ENCODE measurements around the gene RPL39L. TPM values are rescaled to one million over a fixed set of nuclear protein-coding genes. Genes with fewer than 3 reads are reported as not detected.

Gene RPL39L
- total RNA-seq, 2 donors from 2014 or later: 26.8 to 34.5 TPM

DNA sequence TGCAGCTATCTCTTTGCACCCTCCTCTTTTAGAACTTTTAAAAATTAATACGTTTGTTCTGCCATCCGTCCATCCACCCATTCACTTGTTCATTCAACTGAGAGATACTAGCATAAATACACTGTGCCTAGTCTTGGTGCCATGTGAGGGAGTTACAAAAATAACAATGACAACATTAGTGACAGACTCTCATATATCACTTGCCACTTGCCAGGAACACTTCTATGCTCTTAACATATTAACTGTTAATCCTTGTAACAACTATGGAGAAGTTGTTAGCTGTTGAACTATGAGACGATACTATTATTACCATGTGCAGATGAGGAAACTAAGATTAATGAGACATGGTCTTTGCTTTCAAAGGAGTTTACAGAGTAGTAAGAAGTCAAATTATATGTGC, 33.6 kb downstream of the RPL39L start:
- no peak for DNase-seq
- Mint-ChIP-seq H3K4me1 (no peaks in the 10 kb centered on the region), H3K27me3 (ENCODE audit: insufficient read depth) (no peaks in the 10 kb centered on the region), H3K4me3 (no peak overlapping the region), H3K36me3 (ENCODE audit: low read depth) (no peaks in the 10 kb centered on the region), H3K27ac (no peak overlapping the region), H3K9me3 (no peaks in the 10 kb centered on the region)
- Histone ChIP-seq H3K4me3 (ENCODE audit: low read length) (no peak overlapping the region), H3K9me3 (ENCODE audit: control insufficient read depth, low read length) (no peaks in the 10 kb centered on the region), H3K4me1 (ENCODE audit: control insufficient read depth, insufficient read depth, low read length) (no peaks in the 10 kb centered on the region), H3K9ac (ENCODE audit: extremely low read depth, low read length, poor library complexity, severe bottlenecking) (no peak overlapping the region), H3K27me3 (ENCODE audit: control insufficient read depth, insufficient read depth, low read length, poor library complexity, severe bottlenecking) (no peaks in the 10 kb centered on the region), H3K27ac (ENCODE audit: low read depth, low read length) (no peak overlapping the region), H3K36me3 (ENCODE audit: control insufficient read depth, insufficient read depth, low read length) (no peaks in the 10 kb centered on the region)
- WGBS, 2 experiments (ENCODE audit: insufficient coverage in 1 of 2, insufficient read length in 1 of 2): 89 to 100% methylated on average over 3 of the region's 3 CpGs
- TF ChIP-seq, protein P1, sequence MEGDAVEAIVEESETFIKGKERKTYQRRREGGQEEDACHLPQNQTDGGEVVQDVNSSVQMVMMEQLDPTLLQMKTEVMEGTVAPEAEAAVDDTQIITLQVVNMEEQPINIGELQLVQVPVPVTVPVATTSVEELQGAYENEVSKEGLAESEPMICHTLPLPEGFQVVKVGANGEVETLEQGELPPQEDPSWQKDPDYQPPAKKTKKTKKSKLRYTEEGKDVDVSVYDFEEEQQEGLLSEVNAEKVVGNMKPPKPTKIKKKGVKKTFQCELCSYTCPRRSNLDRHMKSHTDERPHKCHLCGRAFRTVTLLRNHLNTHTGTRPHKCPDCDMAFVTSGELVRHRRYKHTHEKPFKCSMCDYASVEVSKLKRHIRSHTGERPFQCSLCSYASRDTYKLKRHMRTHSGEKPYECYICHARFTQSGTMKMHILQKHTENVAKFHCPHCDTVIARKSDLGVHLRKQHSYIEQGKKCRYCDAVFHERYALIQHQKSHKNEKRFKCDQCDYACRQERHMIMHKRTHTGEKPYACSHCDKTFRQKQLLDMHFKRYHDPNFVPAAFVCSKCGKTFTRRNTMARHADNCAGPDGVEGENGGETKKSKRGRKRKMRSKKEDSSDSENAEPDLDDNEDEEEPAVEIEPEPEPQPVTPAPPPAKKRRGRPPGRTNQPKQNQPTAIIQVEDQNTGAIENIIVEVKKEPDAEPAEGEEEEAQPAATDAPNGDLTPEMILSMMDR (conservative IDR thresholded peaks at IDR 0.05): no peak

DNA sequence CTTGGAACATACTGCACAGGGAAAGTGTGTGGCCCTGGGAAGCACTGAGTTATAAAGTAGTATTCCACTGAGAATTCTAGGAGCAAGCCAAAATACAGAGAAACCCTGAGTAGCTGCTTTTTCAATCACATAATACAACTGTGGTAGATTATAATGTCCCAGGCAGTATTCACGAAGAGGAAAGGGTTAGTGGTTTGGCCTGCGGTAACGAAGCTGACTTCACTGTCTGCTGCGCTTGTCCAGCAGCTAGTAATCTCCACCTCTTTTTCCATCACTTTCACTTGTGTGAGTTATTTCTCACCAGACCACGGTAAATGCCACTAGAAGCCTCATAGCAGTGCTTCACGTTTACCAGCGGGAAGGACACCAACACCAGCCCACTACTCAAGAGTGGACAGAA, 34.4 kb downstream of the RPL39L start:
- Mint-ChIP-seq H3K9me3 (no peaks in the 10 kb centered on the region), H3K27me3 (ENCODE audit: insufficient read depth) (no peaks in the 10 kb centered on the region), H3K27ac (no peak overlapping the region), H3K4me1 (no peaks in the 10 kb centered on the region), H3K36me3 (ENCODE audit: low read depth) (no peaks in the 10 kb centered on the region), H3K4me3 (no peak overlapping the region)
- Histone ChIP-seq H3K27me3 (ENCODE audit: control insufficient read depth, insufficient read depth, low read length, poor library complexity, severe bottlenecking) (no peaks in the 10 kb centered on the region), H3K9ac (ENCODE audit: extremely low read depth, low read length, poor library complexity, severe bottlenecking) (no peak overlapping the region), H3K9me3 (ENCODE audit: control insufficient read depth, low read length) (no peaks in the 10 kb centered on the region), H3K4me3 (ENCODE audit: low read length) (no peak overlapping the region), H3K27ac (ENCODE audit: low read depth, low read length) (no peak overlapping the region), H3K4me1 (ENCODE audit: control insufficient read depth, insufficient read depth, low read length) (no peaks in the 10 kb centered on the region), H3K36me3 (ENCODE audit: control insufficient read depth, insufficient read depth, low read length) (no peaks in the 10 kb centered on the region)
- TF ChIP-seq, protein P1 (conservative IDR thresholded peaks at IDR 0.05): no peak
- 83 to 90% methylated on average over 2 to 7 of the region's 7 CpGs for WGBS, 2 experiments (ENCODE audit: insufficient coverage in 1 of 2, insufficient read length in 1 of 2)
- DNase-seq: no peak

DNA sequence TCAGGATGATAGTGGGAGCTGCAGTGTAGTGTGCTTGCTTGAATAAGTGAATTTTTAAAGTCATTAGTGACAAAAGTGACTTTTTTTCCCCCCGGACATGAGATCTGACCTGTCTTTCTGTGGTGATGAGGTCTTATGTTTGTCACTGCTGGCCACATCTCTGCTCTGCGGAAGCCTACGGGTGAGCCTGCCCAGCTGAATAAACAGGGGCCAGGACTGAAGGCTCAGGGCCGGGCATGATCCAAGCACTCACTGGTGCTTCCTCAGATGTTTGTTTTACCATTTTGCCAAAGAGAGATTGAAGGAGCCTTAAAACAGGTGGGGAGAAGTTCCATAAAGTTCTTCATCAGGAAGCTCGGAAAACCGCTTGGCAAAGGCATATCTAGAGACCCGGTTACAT, 35.0 kb downstream of the RPL39L start:
- no peak for DNase-seq
- H3K36me3 ChIP-seq (ENCODE audit: control insufficient read depth, insufficient read depth, low read length): no peaks in the 10 kb centered on the region
- H3K4me1 Mint-ChIP-seq: no peaks in the 10 kb centered on the region
- H3K4me3 ChIP-seq (ENCODE audit: low read length): no peak overlapping the region
- WGBS, 2 experiments (ENCODE audit: insufficient coverage in 1 of 2, insufficient read length in 1 of 2): 89% methylated on average over 3 to 7 of the region's 7 CpGs
- no peaks in the 10 kb centered on the region for H3K27me3 ChIP-seq (ENCODE audit: control insufficient read depth, insufficient read depth, low read length, poor library complexity, severe bottlenecking)
- peaks cover 4% of the 10 kb centered on the region for H3K9me3 Mint-ChIP-seq
- no peaks in the 10 kb centered on the region for H3K27me3 Mint-ChIP-seq (ENCODE audit: insufficient read depth)
- no peak overlapping the region for H3K4me3 Mint-ChIP-seq
- H3K27ac Mint-ChIP-seq: no peak overlapping the region
- no peaks in the 10 kb centered on the region for H3K9me3 ChIP-seq (ENCODE audit: control insufficient read depth, low read length)
- H3K36me3 Mint-ChIP-seq (ENCODE audit: low read depth): no peaks in the 10 kb centered on the region
- TF ChIP-seq, protein P1 (conservative IDR thresholded peaks at IDR 0.05): no peak
- no peak overlapping the region for H3K27ac ChIP-seq (ENCODE audit: low read depth, low read length)
- no peaks in the 10 kb centered on the region for H3K4me1 ChIP-seq (ENCODE audit: control insufficient read depth, insufficient read depth, low read length)
- H3K9ac ChIP-seq (ENCODE audit: extremely low read depth, low read length, poor library complexity, severe bottlenecking): no peak overlapping the region

Measured in endodermal cell (in vitro differentiated cells).